Measurements from ENCODE around the gene NPW.

The NPW gene

DNA sequence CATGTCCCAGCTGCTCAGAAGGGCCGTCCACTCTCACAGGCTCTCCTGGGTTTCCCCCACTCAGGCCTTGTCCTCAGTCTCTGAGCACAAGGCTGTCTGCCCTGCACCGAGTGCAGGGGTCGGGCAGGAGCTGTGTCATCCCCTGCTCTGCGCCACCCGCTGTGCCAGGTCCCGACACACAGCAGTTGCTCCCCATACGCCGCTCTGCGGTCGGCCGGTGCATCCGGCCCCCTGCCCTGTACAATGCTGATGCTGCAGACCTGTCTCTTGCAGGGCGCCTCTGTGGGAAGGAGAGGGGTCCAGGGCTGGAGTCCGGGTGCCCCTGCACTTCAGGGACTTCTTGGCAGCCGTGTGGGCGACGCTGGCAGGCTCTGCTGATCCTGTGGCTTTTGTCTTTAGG is 34.3 kb downstream of the NPW start:
- DNase-seq (ENCODE audit: low read depth), result no peak

DNA sequence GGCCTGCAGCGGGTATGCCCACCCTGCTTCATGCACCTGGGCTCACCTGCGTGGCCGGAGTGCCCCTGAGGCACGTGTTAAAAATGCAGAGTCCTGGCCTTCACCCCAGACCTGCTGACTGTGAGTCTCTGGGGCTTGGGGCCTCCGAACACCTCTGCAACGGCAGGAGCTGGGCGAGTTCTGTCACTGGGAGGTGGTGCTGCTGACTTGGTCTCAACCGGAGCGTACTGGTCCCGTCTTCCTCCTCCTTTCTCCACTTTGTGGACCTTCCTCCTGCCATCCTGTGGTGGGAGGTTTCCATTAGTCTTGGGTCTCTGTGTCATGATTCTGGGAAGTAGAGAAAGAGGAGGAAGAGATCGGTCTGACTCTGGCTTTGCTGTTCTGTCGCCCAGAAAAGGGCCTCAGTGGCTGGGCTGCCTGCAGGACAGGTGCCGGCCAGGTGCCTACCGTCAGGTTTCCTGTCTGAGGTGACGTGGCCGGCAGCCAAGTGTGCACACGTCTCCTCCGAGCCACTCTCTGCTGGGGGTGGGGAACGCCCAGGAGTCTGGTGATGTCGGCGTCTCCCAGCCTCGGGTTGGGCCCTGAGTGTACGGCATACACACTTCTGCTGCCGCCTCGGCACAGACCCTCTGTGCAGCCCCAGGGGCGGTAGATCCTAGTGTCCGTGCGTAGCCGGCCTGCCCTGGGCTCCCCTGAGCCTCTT is 35.1 kb downstream of the NPW start:
- DNase-seq (ENCODE audit: low read depth), result no peak

DNA sequence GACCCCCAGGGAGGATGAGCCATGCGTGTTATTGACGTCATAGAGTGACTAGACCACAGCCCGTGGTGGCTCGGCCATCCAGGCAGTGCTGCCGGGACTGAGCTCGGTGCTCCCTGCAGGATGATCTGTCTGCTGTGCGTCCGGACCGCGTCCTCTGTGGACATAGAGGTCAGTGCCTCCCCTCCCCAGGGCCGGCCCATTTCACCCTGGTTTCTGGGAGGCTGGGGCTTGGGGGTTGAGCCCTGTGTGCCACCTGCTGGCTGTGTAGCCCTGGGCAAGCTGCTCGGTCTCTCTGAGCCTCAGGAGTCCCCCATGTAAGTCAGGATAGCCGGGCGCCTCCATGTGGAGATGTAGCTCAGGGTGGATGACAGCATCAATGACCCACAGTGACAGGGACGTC is 36.5 kb downstream of the NPW start:
- DNase-seq (ENCODE audit: low read depth), result no peak

DNA sequence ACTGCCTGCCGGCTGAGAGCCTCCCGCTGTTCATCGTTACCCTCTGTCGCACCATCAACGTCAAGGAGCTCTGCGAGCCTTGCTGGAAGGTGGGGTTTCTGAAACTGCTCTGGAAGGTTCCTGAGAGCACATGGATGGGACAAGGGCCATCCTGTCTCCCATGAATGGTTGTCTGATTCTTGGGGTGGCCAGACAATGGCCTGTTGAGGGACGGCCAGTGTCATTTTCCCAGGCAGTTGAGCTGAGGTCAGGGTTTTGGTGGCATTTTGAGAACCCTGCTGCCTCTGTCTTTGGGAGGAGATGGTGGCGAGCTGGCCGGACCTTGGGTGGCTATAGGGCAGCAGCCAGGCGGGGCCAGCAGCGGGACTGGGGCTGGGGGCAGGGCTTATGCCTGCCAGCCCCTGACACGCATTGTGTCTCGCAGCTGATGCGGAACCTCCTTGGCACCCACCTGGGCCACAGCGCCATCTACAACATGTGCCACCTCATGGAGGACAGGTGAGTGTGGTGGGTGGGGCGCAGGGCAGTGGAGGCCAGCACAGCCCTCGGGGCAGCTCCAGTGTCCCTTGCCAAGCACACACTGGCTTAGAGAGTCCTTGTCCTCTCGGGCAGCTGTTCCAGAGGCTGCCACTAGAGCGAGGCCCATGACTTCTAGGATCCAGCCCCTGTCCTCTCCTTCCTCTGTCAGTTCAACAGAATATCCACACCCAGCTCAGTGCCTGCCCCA is 37.3 kb downstream of the NPW start:
- DNase-seq (ENCODE audit: low read depth), result no peak

DNA sequence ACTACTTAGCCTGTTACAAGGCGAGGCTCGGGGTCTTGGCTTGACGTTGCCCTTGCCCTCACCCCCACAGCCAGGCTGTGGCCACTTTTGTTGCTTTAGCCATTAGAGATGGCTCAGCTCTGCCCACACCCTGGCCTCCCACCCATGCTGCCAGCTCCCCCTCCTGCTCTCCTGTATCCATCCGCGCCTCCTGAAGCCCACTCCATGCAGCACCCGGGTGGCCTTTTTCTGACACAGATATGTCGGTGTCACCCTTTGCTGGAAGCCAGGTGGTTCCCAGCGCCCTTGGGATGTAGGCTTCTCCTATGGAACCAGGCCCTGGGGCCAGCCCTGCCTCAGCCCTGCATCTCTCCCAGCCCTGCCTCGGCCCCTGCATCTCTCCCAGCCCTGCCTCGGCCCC is 37.9 kb downstream of the NPW start:
- no peak for DNase-seq (ENCODE audit: low read depth)

DNA sequence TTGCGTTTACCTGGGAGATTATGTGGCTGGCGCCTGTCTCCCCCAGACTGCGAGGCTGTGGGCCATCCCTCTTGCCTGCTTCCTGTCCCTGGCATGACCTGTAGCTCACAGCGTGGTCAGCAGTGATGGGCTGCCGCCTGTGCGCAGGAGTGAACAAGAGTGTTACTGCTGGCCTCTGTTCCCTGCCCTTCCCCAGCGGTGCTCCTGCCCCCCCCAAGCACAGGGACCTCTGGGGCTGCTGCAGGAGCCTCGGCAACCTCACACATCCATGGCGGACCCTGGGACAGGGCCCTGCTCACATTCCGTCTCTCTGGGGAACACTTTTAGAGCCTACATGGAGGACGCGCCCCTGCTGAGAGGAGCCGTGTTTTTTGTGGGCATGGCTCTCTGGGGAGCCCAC is 38.8 kb downstream of the NPW start:
- no peak for DNase-seq (ENCODE audit: low read depth)

DNA sequence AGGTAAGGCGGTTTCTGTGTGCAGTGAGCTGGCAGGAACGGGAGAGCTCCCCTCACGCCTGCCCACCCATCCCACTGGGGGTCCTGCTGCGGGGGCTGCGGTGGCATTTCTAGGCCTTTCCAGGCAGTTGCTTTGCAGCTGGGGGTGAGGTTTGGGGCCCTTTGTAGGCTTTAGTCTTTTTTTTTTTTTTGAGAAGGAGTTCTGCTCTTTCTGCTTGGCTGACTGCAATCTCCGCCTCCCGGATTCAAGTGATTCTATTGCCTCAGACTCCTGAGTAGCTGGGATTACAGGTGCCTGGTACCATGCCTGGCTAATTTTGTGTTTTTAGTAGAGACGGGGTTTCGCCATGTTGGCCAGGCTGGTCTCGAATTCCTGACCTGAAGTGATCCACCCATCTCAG is 39.3 kb downstream of the NPW start:
- no peak for DNase-seq (ENCODE audit: low read depth)

DNA sequence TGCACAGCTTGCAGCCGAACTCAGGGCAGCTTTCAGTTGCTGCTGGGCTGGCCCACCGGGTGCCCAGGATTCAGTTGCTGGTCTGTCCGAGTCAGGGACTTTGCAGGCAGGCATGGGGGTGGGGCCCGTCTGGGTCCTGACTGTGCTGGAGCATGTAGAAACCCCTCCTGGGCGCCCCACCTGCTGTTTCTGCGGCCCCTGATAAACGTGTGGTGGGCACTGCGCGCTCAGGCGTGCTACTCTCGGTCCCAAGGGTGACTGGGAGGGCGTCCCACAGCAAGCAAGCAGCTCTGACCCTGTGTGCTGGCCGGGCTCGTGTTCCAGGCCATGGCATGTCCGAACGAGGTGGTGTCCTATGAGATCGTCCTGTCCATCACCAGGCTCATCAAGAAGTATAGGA is 40.8 kb downstream of the NPW start:
- DNase-seq (ENCODE audit: low read depth), result no peak

DNA sequence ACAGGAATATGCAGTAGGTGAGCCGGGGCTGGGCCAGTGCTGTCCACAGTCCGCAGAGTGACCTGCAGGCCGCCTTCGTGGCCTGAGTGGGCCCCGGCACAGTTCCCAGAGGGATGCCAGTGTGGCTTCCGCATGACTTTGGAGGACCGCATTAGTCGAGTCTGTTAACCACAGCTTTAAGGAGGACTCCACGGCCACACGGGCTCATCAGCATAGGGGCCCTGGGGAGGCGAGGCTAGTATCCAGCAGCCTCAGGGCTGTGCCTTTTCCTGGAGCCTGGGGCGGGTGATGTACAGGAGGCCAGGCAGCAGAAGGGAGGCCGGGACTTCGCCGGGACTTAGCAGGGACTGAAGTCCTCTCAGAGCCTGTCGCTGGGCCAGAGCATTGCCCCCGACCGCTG is 41.4 kb downstream of the NPW start:
- DNase-seq (ENCODE audit: low read depth), result no peak

DNA sequence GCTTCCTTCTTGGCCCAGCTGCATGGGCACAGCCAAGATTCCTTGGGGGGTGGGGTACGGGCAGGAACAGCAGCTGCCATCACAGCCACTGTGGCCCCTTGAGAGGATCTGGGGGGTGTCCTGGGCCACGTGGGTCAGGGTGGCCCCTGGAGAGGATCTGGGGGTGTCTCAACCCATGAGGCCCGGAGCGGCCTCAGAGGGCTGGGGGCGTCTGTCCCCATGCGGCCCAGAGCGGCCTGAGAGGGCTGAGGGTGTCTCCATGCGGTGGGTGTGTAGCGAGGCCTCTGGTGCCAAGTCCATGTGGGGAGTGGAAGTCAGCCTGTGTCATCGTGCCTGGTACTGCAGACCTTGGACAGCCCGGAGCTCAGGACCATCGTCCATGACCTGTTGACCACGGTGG is 41.9 kb downstream of the NPW start:
- no peak for DNase-seq (ENCODE audit: low read depth)

DNA sequence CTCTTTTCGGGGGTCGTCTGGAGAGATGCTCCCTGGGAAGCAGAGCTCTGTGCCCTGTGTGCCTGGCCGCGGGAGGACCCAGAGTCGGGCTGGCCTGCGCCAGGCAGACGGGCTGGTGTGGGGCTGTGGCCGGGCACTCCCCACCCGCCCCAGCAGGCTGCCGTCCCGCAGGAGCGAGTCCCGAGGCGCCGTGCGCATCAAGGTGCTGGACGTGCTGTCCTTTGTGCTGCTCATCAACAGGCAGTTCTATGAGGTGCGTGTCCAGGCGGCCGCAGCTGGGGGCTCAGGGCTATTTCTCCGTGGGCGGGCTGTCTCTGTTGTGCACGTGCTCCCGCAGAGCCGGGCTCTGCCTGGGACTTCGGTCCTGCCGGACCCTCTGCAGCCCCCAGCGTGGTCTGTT is 43.2 kb downstream of the NPW start:
- no peak for DNase-seq (ENCODE audit: low read depth)

DNA sequence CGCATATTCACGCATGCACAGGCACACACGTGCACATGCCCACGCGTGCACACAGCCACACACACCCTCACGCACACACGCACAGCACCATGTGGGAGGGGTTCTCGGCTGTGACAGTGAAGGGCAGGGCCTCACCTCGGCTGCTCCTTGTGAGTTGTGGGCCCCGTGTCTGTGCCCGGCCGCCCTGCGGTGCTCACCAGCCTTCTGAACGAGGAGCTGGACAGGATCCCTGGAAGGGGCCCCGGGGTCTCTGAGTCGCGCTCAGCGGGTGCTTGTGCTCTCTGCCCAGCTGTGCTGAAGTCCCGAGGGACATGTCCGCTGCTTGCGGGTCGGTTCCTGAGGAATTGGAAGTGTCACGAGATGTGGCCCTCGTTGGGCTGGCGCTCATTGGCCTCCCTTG is 44.3 kb downstream of the NPW start:
- DNase-seq (ENCODE audit: low read depth), result no peak

DNA sequence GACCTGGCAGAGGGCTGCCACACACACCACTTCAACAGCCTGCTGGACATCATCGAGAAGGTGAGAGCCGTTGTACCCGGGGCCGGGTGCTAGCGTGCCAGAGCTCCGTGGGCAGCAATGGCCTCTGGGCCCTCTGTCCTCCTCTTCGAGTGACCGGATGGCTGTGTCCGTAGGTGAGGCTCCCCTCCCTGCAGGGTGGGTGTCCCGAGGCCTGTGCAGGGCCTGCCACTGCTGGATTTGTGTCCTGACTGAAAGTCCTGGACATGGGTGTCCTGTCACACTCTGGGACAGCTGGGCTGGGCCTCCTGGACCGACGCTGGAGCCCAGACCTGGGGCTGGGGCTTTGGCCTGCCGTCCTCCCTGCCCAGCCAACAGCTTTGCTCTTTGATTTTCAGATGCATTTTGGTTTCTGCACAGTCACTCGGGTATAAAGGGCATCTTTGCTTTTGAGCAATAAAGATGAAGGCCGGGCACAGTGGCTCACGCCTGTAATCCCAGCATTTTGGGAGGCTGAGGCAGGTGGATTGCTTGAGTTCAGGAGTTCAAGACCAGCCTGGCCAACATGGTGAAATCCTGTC is 44.9 kb downstream of the NPW start:
- DNase-seq (ENCODE audit: low read depth), result no peak

DNA sequence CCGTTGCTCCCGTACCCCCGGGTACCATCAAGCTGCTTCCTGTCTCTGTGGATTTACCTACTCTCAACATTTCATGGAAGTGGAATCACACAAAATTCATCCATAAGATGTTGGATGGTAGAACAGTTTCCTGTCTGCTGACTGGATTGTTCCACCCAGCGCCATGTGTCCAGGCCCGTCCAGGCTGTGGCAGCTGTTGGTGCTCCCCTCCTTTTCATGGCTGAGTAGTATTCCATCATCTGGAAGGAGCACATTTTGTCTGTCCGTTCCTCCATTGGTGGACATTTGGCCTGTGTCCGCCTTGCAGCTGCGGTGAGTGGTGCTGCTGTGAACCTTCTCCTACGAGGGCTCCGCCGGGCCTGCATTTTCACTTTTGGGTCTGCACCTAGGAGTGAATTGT is 46.6 kb downstream of the NPW start:
- DNase-seq (ENCODE audit: low read depth), result no peak

All from GM04503 (cell line).